Testis (tissue), 3 donors: ENCODE data around the gene RCL1. TPM values are rescaled to one million over a fixed set of nuclear protein-coding genes. Genes with fewer than 3 reads are reported as not detected.

ENCODE experiments used
- DNase-seq: peaks from one replicate; pipeline ENCODE4 v3.0.0-alpha.2; 2019
- H3K27ac ChIP-seq, 2 donors: fragments of 200-600 bp; sonication (generic); one replicate each; pipeline ENCODE4 v1.5.1; 2019
- H3K27me3 ChIP-seq: fragments of 200-600 bp; sonication (generic); one replicate; pipeline ENCODE4 v1.5.1; 2019
- H3K36me3 ChIP-seq: fragments of 200-600 bp; sonication (generic); one replicate; pipeline ENCODE4 v1.5.1; 2017; ENCODE audit warnings: low read depth; ENCODE audit errors: missing control alignments
- H3K4me1 ChIP-seq: fragments of 200-600 bp; sonication (generic); one replicate; pipeline ENCODE4 v1.5.1; 2019
- H3K4me3 ChIP-seq, 2 donors: fragments of 200-600 bp; sonication (generic); one replicate each; pipeline ENCODE4 v1.5.1; 2017 to 2019
- H3K9me3 ChIP-seq: fragments of 200-600 bp; sonication (generic); one replicate; pipeline ENCODE4 v1.5.1; 2017
- CTCF ChIP-seq, 3 experiments: fragments of 450-650 bp in 2 of 3; fragments of 200-600 bp in 1 of 3; sonication (generic) in 1 of 3; IDR thresholded peaks; one replicate each; pipeline ENCODE4 v1.5.1; 2016 to 2019; ENCODE audit warnings: antibody characterized with exemption in 3 of 3, mild to moderate bottlenecking in 2 of 3, moderate library complexity in 1 of 3
- POLR2A ChIP-seq: fragments of 450-650 bp; IDR thresholded peaks from one replicate; pipeline ENCODE4 v1.6.1; 2017; ENCODE audit warnings: antibody characterized with exemption, mild to moderate bottlenecking, moderate library complexity
- WGBS, 2 donors: methylation state at CpG; one replicate each; pipeline ENCODE4 v1.1.5; 2018; 5-methylcytosine and 5-hydroxymethylcytosine counted together
- intact Hi-C: fragments of 100-400 bp; cut with DNase I; formaldehyde crosslinking; loops from one replicate; pipeline ENCODE4 v1.15.1; 2023; ENCODE audit warnings: low total_unique reads
- polyA plus RNA-seq: library from polyadenylated mRNA; stranded (reverse); fragments of 350-450 nt; fragmentation: Illumina TruSeq; extraction: RNeasy Lipid Tissue Mini Kit (QIAGEN cat#74804); gene quantifications from one replicate; pipeline ENCODE4 v1.2.3, GENCODE V29; 2014; ENCODE audit warnings: low read depth, low replicate concordance; ENCODE audit not compliant: insufficient read depth
- total RNA-seq, 2 donors: library from RNA; depleted of rRNA; stranded (reverse); fragments of >200 nt; gene quantifications; one replicate each; pipeline ENCODE4 v1.2.3, GENCODE V29; 2016

RCL1 gene
- total and polyA plus RNA-seq, 3 donors from 2014 or later, result 27.2 to 37.9 (median 28.9) TPM

- WGBS, 2 donors, result 94 to 99% methylated on average over 2 of the region's 2 CpGs
- TF ChIP-seq POLR2A (no peak), CTCF (IDR thresholded peaks at IDR 0.05) (no peak)
- H3K4me1 ChIP-seq, result peaks cover 4% of the 10 kb centered on the region
- H3K27ac ChIP-seq, result no peak overlapping the region
- H3K9me3 ChIP-seq, result no peaks in the 10 kb centered on the region
- no peak for DNase-seq
- intact Hi-C loops, result no loop called here
- H3K36me3 ChIP-seq, result no peaks in the 10 kb centered on the region
- no peaks in the 10 kb centered on the region for H3K27me3 ChIP-seq
- no peak overlapping the region for H3K4me3 ChIP-seq
These were observed 49.5 kb downstream of the RCL1 start for GRCh38 chr9:4842213-4842612.

- Histone ChIP-seq H3K27ac (no peak overlapping the region), H3K36me3 (no peaks in the 10 kb centered on the region), H3K4me1 (peaks cover 5% of the 10 kb centered on the region), H3K4me3 (no peak overlapping the region), H3K9me3 (no peaks in the 10 kb centered on the region), H3K27me3 (no peaks in the 10 kb centered on the region)
- no peak for TF ChIP-seq POLR2A
- TF ChIP-seq CTCF (IDR thresholded peaks at IDR 0.05), result no peak
- no peak for DNase-seq
- 81 to 83% methylated on average over 3 to 4 of the region's 4 CpGs for WGBS, 2 donors
- intact Hi-C loops, result no loop called here
These were observed 50.0 kb downstream of the RCL1 start for GRCh38 chr9:4842734-4843133.

GRCh38 chr9:4844056-4844838, 51.5 kb downstream of the RCL1 start:
- peaks cover 10% of the 10 kb centered on the region for H3K4me1 ChIP-seq
- intact Hi-C loops, result no loop called here
- no peak overlapping the region for H3K27ac ChIP-seq
- no peaks in the 10 kb centered on the region for H3K36me3 ChIP-seq
- H3K27me3 ChIP-seq, result no peaks in the 10 kb centered on the region
- 83 to 85% methylated on average over 9 of the region's 9 CpGs for WGBS, 2 donors
- TF ChIP-seq POLR2A (no peak), CTCF (IDR thresholded peaks at IDR 0.05) (no peak)
- H3K9me3 ChIP-seq, result no peaks in the 10 kb centered on the region
- H3K4me3 ChIP-seq, result no peak overlapping the region
- no peak for DNase-seq

GRCh38 chr9:4849369-4849768, 56.6 kb downstream of the RCL1 start:
- no peaks in the 10 kb centered on the region for H3K9me3 ChIP-seq
- 77 to 82% methylated on average over 5 of the region's 5 CpGs for WGBS, 2 donors
- H3K27ac ChIP-seq, result peak overlapping the region in 1 of 2 donors; percentile 68
- DNase-seq, result no peak
- H3K27me3 ChIP-seq, result no peaks in the 10 kb centered on the region
- no peak overlapping the region for H3K4me3 ChIP-seq
- H3K4me1 ChIP-seq, result peaks cover 17% of the 10 kb centered on the region
- TF ChIP-seq CTCF (IDR thresholded peaks at IDR 0.05) (no peak), POLR2A (no peak)
- H3K36me3 ChIP-seq, result no peaks in the 10 kb centered on the region
- intact Hi-C loops, result no loop called here
